T-helper 1 cell treated with Interleukin-12 subunit alpha and Interleukin-12 subunit beta and Interleukin-4 antibody, amounts not matched to agents 30 μg/mL and 1 μg/mL, for 36 hours (primary cell): Measurements from ENCODE around the gene MAP2K3.
"Not testable (repeated sequence)": the region's sequence is repeated elsewhere in the genome, so short reads cannot be mapped to it uniquely, and the experiment has no call there.

Source experiments
- H3K27ac Mint-ChIP-seq: one replicate; pipeline ENCODE4 v1.8.0; 2021; ENCODE audit warnings: mild to moderate bottlenecking, mixed read lengths
- H3K27me3 Mint-ChIP-seq: one replicate; pipeline ENCODE4 v1.8.0; 2021; ENCODE audit warnings: low read depth, mixed read lengths
- H3K36me3 Mint-ChIP-seq: one replicate; pipeline ENCODE4 v1.8.0; 2021; ENCODE audit warnings: low read depth, mixed read lengths
- H3K4me1 Mint-ChIP-seq: one replicate; pipeline ENCODE4 v1.8.0; 2021; ENCODE audit warnings: low read depth, mixed read lengths
- H3K4me3 Mint-ChIP-seq: one replicate; pipeline ENCODE4 v1.8.0; 2021; ENCODE audit warnings: mild to moderate bottlenecking, moderate library complexity, mixed read lengths
- H3K9me3 Mint-ChIP-seq: one replicate; pipeline ENCODE4 v1.8.0; 2021; ENCODE audit warnings: mixed read lengths

MAP2K3 gene

GRCh38 chr17:21302711-21303425, 18.4 kb downstream of the MAP2K3 start:
- H3K4me3 Mint-ChIP-seq, result no peak overlapping the region
- H3K36me3 Mint-ChIP-seq, result peaks cover 31% of the 10 kb centered on the region
- H3K27ac Mint-ChIP-seq, result no peak overlapping the region
- H3K9me3 Mint-ChIP-seq, result peaks cover 12% of the 10 kb centered on the region
- H3K4me1 Mint-ChIP-seq, result no peaks in the 10 kb centered on the region
- H3K27me3 Mint-ChIP-seq, result no peaks in the 10 kb centered on the region

- Mint-ChIP-seq H3K4me3 (no peak overlapping the region), H3K36me3 (peaks cover 35% of the 10 kb centered on the region), H3K27me3 (no peaks in the 10 kb centered on the region), H3K27ac (no peak overlapping the region), H3K9me3 (peaks cover 13% of the 10 kb centered on the region), H3K4me1 (no peaks in the 10 kb centered on the region)
Observed at GRCh38 chr17:21303441-21304065, 19.0 kb downstream of the MAP2K3 start.

GRCh38 chr17:21304091-21304490, 19.6 kb downstream of the MAP2K3 start:
- Mint-ChIP-seq H3K4me3 (no peak overlapping the region), H3K27me3 (no peaks in the 10 kb centered on the region), H3K4me1 (no peaks in the 10 kb centered on the region), H3K36me3 (peaks cover 38% of the 10 kb centered on the region), H3K27ac (no peak overlapping the region), H3K9me3 (peaks cover 18% of the 10 kb centered on the region)

GRCh38 chr17:21304551-21305151, 20.1 kb downstream of the MAP2K3 start:
- H3K27ac Mint-ChIP-seq, H3K4me1 Mint-ChIP-seq, H3K4me3 Mint-ChIP-seq, H3K27me3 Mint-ChIP-seq: not testable (repeated sequence)
- peaks cover 19% of the 10 kb centered on the region for H3K9me3 Mint-ChIP-seq
- H3K36me3 Mint-ChIP-seq, result peaks cover 39% of the 10 kb centered on the region

GRCh38 chr17:21305431-21306180, 21.1 kb downstream of the MAP2K3 start:
- H3K27ac Mint-ChIP-seq, H3K4me1 Mint-ChIP-seq, H3K4me3 Mint-ChIP-seq, H3K27me3 Mint-ChIP-seq: not testable (repeated sequence)
- Mint-ChIP-seq H3K9me3 (peaks cover 14% of the 10 kb centered on the region), H3K36me3 (peaks cover 40% of the 10 kb centered on the region)

GRCh38 chr17:21306611-21307272, 22.2 kb downstream of the MAP2K3 start:
- not testable (repeated sequence) for H3K27ac Mint-ChIP-seq, H3K4me3 Mint-ChIP-seq, H3K27me3 Mint-ChIP-seq, H3K4me1 Mint-ChIP-seq
- Mint-ChIP-seq H3K36me3 (peaks cover 36% of the 10 kb centered on the region), H3K9me3 (peaks cover 14% of the 10 kb centered on the region)

GRCh38 chr17:21307273-21307625, 22.7 kb downstream of the MAP2K3 start:
- Mint-ChIP-seq H3K36me3 (peaks cover 35% of the 10 kb centered on the region), H3K9me3 (peaks cover 14% of the 10 kb centered on the region)
- H3K4me3 Mint-ChIP-seq, H3K4me1 Mint-ChIP-seq, H3K27ac Mint-ChIP-seq, H3K27me3 Mint-ChIP-seq: not testable (repeated sequence)

- not testable (repeated sequence) for H3K4me3 Mint-ChIP-seq, H3K27ac Mint-ChIP-seq, H3K4me1 Mint-ChIP-seq, H3K9me3 Mint-ChIP-seq, H3K27me3 Mint-ChIP-seq
- peaks cover 25% of the 10 kb centered on the region for H3K36me3 Mint-ChIP-seq
Observed at GRCh38 chr17:21308931-21309381, 24.4 kb downstream of the MAP2K3 start.

- peaks cover 25% of the 10 kb centered on the region for H3K36me3 Mint-ChIP-seq
- not testable (repeated sequence) for H3K9me3 Mint-ChIP-seq, H3K27ac Mint-ChIP-seq, H3K4me3 Mint-ChIP-seq, H3K27me3 Mint-ChIP-seq, H3K4me1 Mint-ChIP-seq
Observed at GRCh38 chr17:21310061-21310765, 25.7 kb downstream of the MAP2K3 start.

- H3K4me3 Mint-ChIP-seq, H3K27me3 Mint-ChIP-seq, H3K4me1 Mint-ChIP-seq, H3K9me3 Mint-ChIP-seq, H3K27ac Mint-ChIP-seq: not testable (repeated sequence)
- H3K36me3 Mint-ChIP-seq, result peaks cover 19% of the 10 kb centered on the region
Observed at GRCh38 chr17:21310766-21311602, 26.5 kb downstream of the MAP2K3 start.

GRCh38 chr17:21313320-21313719, 28.8 kb downstream of the MAP2K3 start:
- Mint-ChIP-seq H3K4me3 (no peak overlapping the region), H3K36me3 (peaks cover 16% of the 10 kb centered on the region), H3K27me3 (no peaks in the 10 kb centered on the region), H3K4me1 (no peaks in the 10 kb centered on the region), H3K27ac (no peak overlapping the region), H3K9me3 (peaks cover 7% of the 10 kb centered on the region)

- peaks cover 12% of the 10 kb centered on the region for H3K36me3 Mint-ChIP-seq
- not testable (repeated sequence) for H3K4me1 Mint-ChIP-seq, H3K27me3 Mint-ChIP-seq, H3K27ac Mint-ChIP-seq, H3K9me3 Mint-ChIP-seq, H3K4me3 Mint-ChIP-seq
Observed at GRCh38 chr17:21313761-21314160, 29.2 kb downstream of the MAP2K3 start.

- H3K4me3 Mint-ChIP-seq, H3K4me1 Mint-ChIP-seq, H3K27me3 Mint-ChIP-seq, H3K27ac Mint-ChIP-seq, H3K9me3 Mint-ChIP-seq, H3K36me3 Mint-ChIP-seq: not testable (repeated sequence)
Observed at GRCh38 chr17:21314261-21314664, 29.8 kb downstream of the MAP2K3 start.
